ENCODE results near the gene PWWP2B.

PWWP2B gene

GRCh38 chr10:132393695-132394181 is 3.3 kb upstream of the PWWP2B start:
- DNase-seq, result no peak
- CTCF ChIA-PET, result interaction anchor here (0.7 to 2.1 kb wide), 5 partner anchors 11 to 60 kb away, joined by 3 to 7 read pairs (median 5); no protein-coding TSS in a partner anchor
- Histone ChIP-seq H3K27ac (ENCODE audit: insufficient read depth in 1 of 2, low read depth in 1 of 2, low read length in 2 of 2, poor library complexity in 1 of 2, severe bottlenecking in 2 of 2) (no peak overlapping the region), H3K4me1 (ENCODE audit: control extremely low read depth in 1 of 4, control insufficient read depth in 4 of 4, insufficient read depth in 4 of 4, low read length in 3 of 4) (peaks cover 2 to 59% (median 50%) of the 10 kb centered on the region in 4 experiments), H3K36me3 (ENCODE audit: control insufficient read depth in 4 of 4, insufficient read depth in 4 of 4, low read length in 3 of 4) (peaks cover 0 to 5% (median 0%) of the 10 kb centered on the region in 4 experiments), H3K9me3 (ENCODE audit: control extremely low read depth in 1 of 5, control insufficient read depth in 4 of 5, insufficient read depth in 2 of 5, low read depth in 1 of 5, low read length in 4 of 5) (no peaks in the 10 kb centered on the region), H3K4me3 (ENCODE audit: control insufficient read depth in 1 of 7, extremely low read depth in 1 of 7, insufficient read depth in 4 of 7, low read depth in 2 of 7, low read length in 6 of 7) (no peak overlapping the region), H3K27me3 (replicated peaks in 2 of 5; ENCODE audit: control insufficient read depth in 4 of 5, insufficient read depth in 5 of 5, low read length in 4 of 5) (no peaks in the 10 kb centered on the region)
- POLR2A ChIA-PET, result no interaction called here
- 94% methylated on average over 9 of the region's 9 CpGs for WGBS (ENCODE audit: insufficient coverage)

GRCh38 chr10:132394201-132394811 is 2.7 kb upstream of the PWWP2B start:
- CTCF ChIA-PET, result interaction anchor here (0.7 to 2.1 kb wide), 4 partner anchors 11 to 60 kb away, joined by 3 to 5 read pairs (median 4); no protein-coding TSS in a partner anchor
- 91% methylated on average over 12 of the region's 13 CpGs for WGBS (ENCODE audit: insufficient coverage)
- POLR2A ChIA-PET, result no interaction called here

GRCh38 chr10:132394936-132395703 is 1.9 kb upstream of the PWWP2B start:
- no peak for DNase-seq
- Histone ChIP-seq H3K27me3 (replicated peaks in 2 of 5; ENCODE audit: control insufficient read depth in 4 of 5, insufficient read depth in 5 of 5, low read length in 4 of 5) (no peaks in the 10 kb centered on the region), H3K4me3 (ENCODE audit: control insufficient read depth in 1 of 7, extremely low read depth in 1 of 7, insufficient read depth in 4 of 7, low read depth in 2 of 7, low read length in 6 of 7) (peak overlapping the region in 6 of 7 experiments; percentile 42 to 85 (median 64)), H3K36me3 (ENCODE audit: control insufficient read depth in 4 of 4, insufficient read depth in 4 of 4, low read length in 3 of 4) (peaks cover 0 to 17% (median 1%) of the 10 kb centered on the region in 4 experiments), H3K9me3 (ENCODE audit: control extremely low read depth in 1 of 5, control insufficient read depth in 4 of 5, insufficient read depth in 2 of 5, low read depth in 1 of 5, low read length in 4 of 5) (no peaks in the 10 kb centered on the region), H3K4me1 (ENCODE audit: control extremely low read depth in 1 of 4, control insufficient read depth in 4 of 4, insufficient read depth in 4 of 4, low read length in 3 of 4) (peaks cover 2 to 59% (median 49%) of the 10 kb centered on the region in 4 experiments), H3K27ac (ENCODE audit: insufficient read depth in 1 of 2, low read depth in 1 of 2, low read length in 2 of 2, poor library complexity in 1 of 2, severe bottlenecking in 2 of 2) (no peak overlapping the region)
- ChIA-PET POLR2A (no interaction called here), CTCF (no interaction called here)
- 67% methylated on average over 10 of the region's 12 CpGs for WGBS (ENCODE audit: insufficient coverage)

More at GRCh38 chr10:132394201-132394811, 2.7 kb upstream of the PWWP2B start:
- Histone ChIP-seq H3K27me3 (replicated peaks in 2 of 5; ENCODE audit: control insufficient read depth in 4 of 5, insufficient read depth in 5 of 5, low read length in 4 of 5) (no peaks in the 10 kb centered on the region), H3K4me1 (ENCODE audit: control extremely low read depth in 1 of 4, control insufficient read depth in 4 of 4, insufficient read depth in 4 of 4, low read length in 3 of 4) (peaks cover 2 to 59% (median 49%) of the 10 kb centered on the region in 4 experiments), H3K4me3 (ENCODE audit: control insufficient read depth in 1 of 7, extremely low read depth in 1 of 7, insufficient read depth in 4 of 7, low read depth in 2 of 7, low read length in 6 of 7) (no peak overlapping the region), H3K36me3 (ENCODE audit: control insufficient read depth in 4 of 4, insufficient read depth in 4 of 4, low read length in 3 of 4) (peaks cover 0 to 9% (median 0%) of the 10 kb centered on the region in 4 experiments), H3K27ac (ENCODE audit: insufficient read depth in 1 of 2, low read depth in 1 of 2, low read length in 2 of 2, poor library complexity in 1 of 2, severe bottlenecking in 2 of 2) (no peak overlapping the region), H3K9me3 (ENCODE audit: control extremely low read depth in 1 of 5, control insufficient read depth in 4 of 5, insufficient read depth in 2 of 5, low read depth in 1 of 5, low read length in 4 of 5) (no peaks in the 10 kb centered on the region)
- DNase-seq, result no peak

- H3K4me1 ChIP-seq (ENCODE audit: control extremely low read depth in 1 of 4, control insufficient read depth in 4 of 4, insufficient read depth in 4 of 4, low read length in 3 of 4), result peaks cover 2 to 64% (median 56%) of the 10 kb centered on the region in 4 experiments
- H3K9me3 ChIP-seq (ENCODE audit: control extremely low read depth in 1 of 5, control insufficient read depth in 4 of 5, insufficient read depth in 2 of 5, low read depth in 1 of 5, low read length in 4 of 5), result no peaks in the 10 kb centered on the region
- POLR2A ChIA-PET, result no interaction called here
- H3K27me3 ChIP-seq (replicated peaks in 2 of 5; ENCODE audit: control insufficient read depth in 4 of 5, insufficient read depth in 5 of 5, low read length in 4 of 5), result no peaks in the 10 kb centered on the region
- WGBS (ENCODE audit: insufficient coverage), result 8% methylated on average over 62 of the region's 71 CpGs
- H3K36me3 ChIP-seq (ENCODE audit: control insufficient read depth in 4 of 4, insufficient read depth in 4 of 4, low read length in 3 of 4), result peaks cover 0 to 19% (median 1%) of the 10 kb centered on the region in 4 experiments
- CTCF ChIA-PET, result no interaction called here
- peak overlapping the region in 1 of 2 experiments; percentile 66 for H3K27ac ChIP-seq (ENCODE audit: insufficient read depth in 1 of 2, low read depth in 1 of 2, low read length in 2 of 2, poor library complexity in 1 of 2, severe bottlenecking in 2 of 2)
- peak overlapping the region; percentile 24 to 85 (median 66) for H3K4me3 ChIP-seq (ENCODE audit: control insufficient read depth in 1 of 7, extremely low read depth in 1 of 7, insufficient read depth in 4 of 7, low read depth in 2 of 7, low read length in 6 of 7)
- DNase-seq, result no peak
Observed at GRCh38 chr10:132395704-132396493, 1.1 kb upstream of the PWWP2B start.

- H3K27ac ChIP-seq (ENCODE audit: insufficient read depth in 1 of 2, low read depth in 1 of 2, low read length in 2 of 2, poor library complexity in 1 of 2, severe bottlenecking in 2 of 2), result peak overlapping the region; percentile 40 to 70
- H3K36me3 ChIP-seq (ENCODE audit: control insufficient read depth in 4 of 4, insufficient read depth in 4 of 4, low read length in 3 of 4), result peaks cover 0 to 22% (median 1%) of the 10 kb centered on the region in 4 experiments
- H3K9me3 ChIP-seq (ENCODE audit: control extremely low read depth in 1 of 5, control insufficient read depth in 4 of 5, insufficient read depth in 2 of 5, low read depth in 1 of 5, low read length in 4 of 5), result no peaks in the 10 kb centered on the region
- DNase-seq, result peak; percentile 67 to 84 (median 77)
- CTCF ChIA-PET, result interaction anchor here (0.8 kb wide), 1 partner anchor 47 kb away, joined by 5 read pairs; no protein-coding TSS in a partner anchor
- peaks cover 2 to 71% (median 62%) of the 10 kb centered on the region in 4 experiments for H3K4me1 ChIP-seq (ENCODE audit: control extremely low read depth in 1 of 4, control insufficient read depth in 4 of 4, insufficient read depth in 4 of 4, low read length in 3 of 4)
- H3K4me3 ChIP-seq (ENCODE audit: control insufficient read depth in 1 of 7, extremely low read depth in 1 of 7, insufficient read depth in 4 of 7, low read depth in 2 of 7, low read length in 6 of 7), result peak overlapping the region; percentile 24 to 85 (median 66)
- 0% methylated on average over 44 of the region's 80 CpGs for WGBS (ENCODE audit: insufficient coverage)
- no peaks in the 10 kb centered on the region for H3K27me3 ChIP-seq (replicated peaks in 2 of 5; ENCODE audit: control insufficient read depth in 4 of 5, insufficient read depth in 5 of 5, low read length in 4 of 5)
- POLR2A ChIA-PET, result interaction anchor here (0.8 to 1.0 kb wide), 2 partner anchors 25 to 26 kb away, joined by 3 read pairs; no protein-coding TSS in a partner anchor
Observed at GRCh38 chr10:132396494-132397035, 435 bp upstream of the PWWP2B start.

Measured in common myeloid progenitor, CD34-positive (primary cell).